Stimulated activated CD4-positive, alpha-beta T cell treated with anti-CD3 and anti-CD28 coated beads, Interleukin-1b, Interleukin-23, amount 100 ng/mL, for 1 hour (primary cell): ENCODE results near the gene C13orf42.
A peak's percentile ranks its signal among the peaks of the same experiment; 100 is the strongest.

Experiments used
- DNase-seq, 2 donors: peaks; one replicate each; pipeline ENCODE4 v3.0.0-alpha.2; 2020; ENCODE audit warnings: low read depth in 2 of 2

Gene C13orf42

GRCh38 chr13:51111174-51111573, at the start of gene C13orf42:
C13orf42 (minus strand) TSS chr13:51111274; CDS start chr13:51111209, 65 bp downstream.
- no peak for DNase-seq

- DNase-seq, result no peak
Measured at GRCh38 chr13:51158880-51159518, 47.9 kb upstream of the C13orf42 start.

- DNase-seq, result no peak
Measured at GRCh38 chr13:51158365-51158764, 47.3 kb upstream of the C13orf42 start.

- DNase-seq, result no peak
Measured at GRCh38 chr13:51156648-51157047, 45.6 kb upstream of the C13orf42 start.

GRCh38 chr13:51155776-51156515, 44.9 kb upstream of the C13orf42 start:
- no peak for DNase-seq

GRCh38 chr13:51155161-51155560, 44.1 kb upstream of the C13orf42 start:
- no peak for DNase-seq

GRCh38 chr13:51154029-51154555, 43.0 kb upstream of the C13orf42 start:
- DNase-seq, result no peak

GRCh38 chr13:51153527-51153926, 42.5 kb upstream of the C13orf42 start:
- DNase-seq, result no peak

GRCh38 chr13:51152701-51153100, 41.6 kb upstream of the C13orf42 start:
- DNase-seq, result no peak

- DNase-seq, result no peak
Measured at GRCh38 chr13:51151463-51151862, 40.4 kb upstream of the C13orf42 start.

- no peak for DNase-seq
Measured at GRCh38 chr13:51148952-51149573, 38.0 kb upstream of the C13orf42 start.

GRCh38 chr13:51148223-51148951, 37.3 kb upstream of the C13orf42 start:
- no peak for DNase-seq

- DNase-seq, result no peak
Measured at GRCh38 chr13:51147732-51148131, 36.7 kb upstream of the C13orf42 start.

- DNase-seq, result no peak
Measured at GRCh38 chr13:51146667-51147066, 35.6 kb upstream of the C13orf42 start.

GRCh38 chr13:51137250-51137649, 26.2 kb upstream of the C13orf42 start:
- no peak for DNase-seq

GRCh38 chr13:51136276-51136980, 25.4 kb upstream of the C13orf42 start:
- DNase-seq, result no peak

- DNase-seq, result no peak
Measured at GRCh38 chr13:51134763-51135365, 23.8 kb upstream of the C13orf42 start.

GRCh38 chr13:51130348-51130747, 19.3 kb upstream of the C13orf42 start:
- DNase-seq, result no peak

- DNase-seq, result peak in 1 of 2 donors; percentile 19
Measured at GRCh38 chr13:51125495-51126226, 14.6 kb upstream of the C13orf42 start.

GRCh38 chr13:51122868-51123566, 11.9 kb upstream of the C13orf42 start:
- DNase-seq, result no peak
